ENCODE data around the gene ABCB1. TPM values are rescaled to one million over a fixed set of nuclear protein-coding genes. Genes with fewer than 3 reads are reported as not detected.
"Not testable (repeated sequence)": the region's sequence is repeated elsewhere in the genome, so short reads cannot be mapped to it uniquely, and the experiment has no call there.

The ABCB1 gene
- polyA plus RNA-seq, 5 donors, result 0.43 to 1.1 (median 0.65) TPM

DNA sequence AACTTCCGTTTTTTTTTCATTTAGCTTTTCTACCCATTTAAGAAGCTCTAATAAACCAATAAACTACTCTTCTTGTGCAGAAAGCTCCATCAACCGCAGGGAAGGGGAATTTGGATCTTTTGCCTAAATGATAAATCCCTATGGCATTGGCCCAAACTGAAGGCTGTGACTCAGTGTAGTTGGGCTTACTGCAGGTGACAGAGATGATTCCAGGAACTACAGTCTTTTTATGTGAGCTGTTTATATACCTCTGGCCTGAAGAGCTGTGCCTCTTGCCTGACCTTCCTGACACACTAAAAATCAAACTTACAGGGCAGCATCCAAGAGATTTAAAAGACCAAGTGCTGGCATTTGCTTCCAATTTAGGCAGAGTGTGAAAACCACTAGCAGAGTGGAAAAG, 25.2 kb downstream of the ABCB1 start:
- DNase-seq, result no peak

GRCh38 chr7:87574630-87575029, 26.1 kb downstream of the ABCB1 start:
- no peak for DNase-seq

GRCh38 chr7:87572513-87572912, 28.2 kb downstream of the ABCB1 start:
- DNase-seq, result not testable (repeated sequence)

DNA sequence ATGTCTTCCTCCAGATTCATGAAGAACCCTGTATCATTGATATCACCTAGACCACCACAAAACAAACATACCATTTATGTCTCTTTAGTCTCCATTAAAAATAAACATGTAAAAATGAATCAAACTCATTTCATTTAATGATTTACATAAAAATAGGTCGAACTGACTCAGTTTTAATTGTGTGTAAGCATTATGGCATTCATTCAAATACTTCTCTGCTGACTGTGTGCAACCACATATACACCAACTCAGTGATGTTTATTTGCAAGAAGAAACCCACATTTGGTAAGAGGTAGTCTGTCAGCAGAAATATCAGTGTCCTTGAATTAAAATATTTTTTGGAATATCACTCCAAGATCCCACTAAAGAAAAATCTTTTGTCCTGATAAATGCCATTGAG, 30.5 kb downstream of the ABCB1 start:
- DNase-seq, result no peak

DNA sequence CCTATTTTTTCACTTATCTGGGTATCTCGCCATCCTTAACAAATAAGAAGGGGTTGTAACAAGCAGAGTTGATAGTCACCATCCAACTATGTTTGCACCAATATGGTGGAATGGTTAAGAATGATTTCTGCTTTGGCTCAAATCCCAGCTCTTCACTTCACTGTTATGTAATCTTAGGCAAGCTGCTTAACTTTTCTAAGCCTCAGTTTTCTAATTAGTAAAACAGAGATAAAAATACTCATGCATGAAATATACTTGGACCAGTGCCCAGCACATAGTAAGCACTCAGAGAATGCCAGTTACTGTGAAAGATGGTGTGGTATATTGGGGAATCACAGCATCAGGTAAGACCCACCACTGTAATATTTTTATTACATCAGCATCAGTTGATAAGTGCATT, 33.6 kb downstream of the ABCB1 start:
- no peak for DNase-seq

GRCh38 chr7:87566311-87566900, 34.3 kb downstream of the ABCB1 start:
- no peak for DNase-seq

DNA sequence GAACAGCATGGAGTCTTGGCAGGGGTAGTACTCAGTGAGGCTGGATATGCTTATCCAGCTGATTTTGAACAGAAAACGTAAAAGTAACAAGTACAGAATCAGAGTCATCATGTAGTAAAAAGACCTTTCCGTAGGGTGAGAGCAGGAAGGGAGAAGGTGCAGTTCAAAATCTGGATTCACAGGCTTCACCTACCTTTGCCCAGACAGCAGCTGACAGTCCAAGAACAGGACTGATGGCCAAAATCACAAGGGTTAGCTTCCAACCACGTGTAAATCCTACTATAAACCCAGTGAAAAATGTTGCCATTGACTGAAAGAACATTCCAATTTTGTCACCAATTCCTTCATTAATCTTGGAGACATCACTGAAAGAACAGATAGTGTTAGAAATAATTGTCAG, 34.8 kb downstream of the ABCB1 start:
- DNase-seq, result no peak

DNA sequence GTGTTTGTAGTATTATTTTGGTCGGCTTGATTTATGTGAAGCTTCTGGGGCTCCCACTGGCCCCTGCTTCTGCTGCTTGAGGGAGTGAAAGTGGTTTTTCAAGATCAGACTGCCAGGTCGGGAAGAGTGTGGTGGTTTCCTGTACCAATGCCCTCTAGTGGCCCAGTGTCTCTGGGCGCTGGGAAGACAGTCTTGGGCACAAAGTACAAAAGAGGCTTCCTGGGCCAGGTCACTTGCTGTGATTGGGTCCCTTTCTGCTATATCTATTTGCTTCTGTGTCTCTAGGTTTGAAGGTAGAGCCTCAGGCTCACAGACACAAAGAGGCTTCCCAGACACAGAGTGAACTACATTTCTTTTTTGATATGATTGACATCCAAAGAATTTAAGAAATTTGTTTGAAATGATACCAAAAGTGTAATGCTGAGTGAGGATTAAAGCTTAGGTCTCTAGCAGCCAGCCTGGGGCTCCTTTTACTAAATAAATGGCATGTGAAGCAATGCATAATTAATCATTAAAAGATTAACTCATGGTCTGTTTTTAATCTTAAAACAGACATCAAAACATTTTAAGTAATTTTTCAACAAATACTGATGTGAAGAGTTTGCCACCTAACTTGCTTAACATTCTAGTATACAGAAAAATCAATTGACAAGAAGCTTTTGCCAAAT, 36.3 kb downstream of the ABCB1 start:
- peak; percentile 4 to 12 for DNase-seq

GRCh38 chr7:87561702-87562101, 39.0 kb downstream of the ABCB1 start:
- no peak for DNase-seq

DNA sequence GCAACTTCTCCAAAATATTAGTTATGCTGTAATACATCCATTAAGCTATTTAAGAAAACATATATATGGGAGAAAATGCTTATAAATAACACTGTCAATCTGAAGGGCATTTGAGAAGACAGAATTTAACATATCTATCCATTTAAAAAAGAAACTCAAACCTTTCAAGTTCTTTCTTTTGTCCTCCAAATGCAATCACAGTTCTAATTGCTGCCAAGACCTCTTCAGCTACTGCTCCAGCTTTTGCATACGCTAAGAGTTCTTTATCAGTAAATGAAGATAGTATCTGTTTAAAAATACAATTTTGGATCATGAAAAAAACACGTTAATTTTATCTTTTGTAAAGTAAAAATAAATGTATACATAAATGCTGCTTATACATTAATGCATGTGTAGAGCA, 39.6 kb downstream of the ABCB1 start:
- DNase-seq, result no peak

- no peak for DNase-seq
Observed at GRCh38 chr7:87552351-87552900, 48.3 kb downstream of the ABCB1 start.

DNA sequence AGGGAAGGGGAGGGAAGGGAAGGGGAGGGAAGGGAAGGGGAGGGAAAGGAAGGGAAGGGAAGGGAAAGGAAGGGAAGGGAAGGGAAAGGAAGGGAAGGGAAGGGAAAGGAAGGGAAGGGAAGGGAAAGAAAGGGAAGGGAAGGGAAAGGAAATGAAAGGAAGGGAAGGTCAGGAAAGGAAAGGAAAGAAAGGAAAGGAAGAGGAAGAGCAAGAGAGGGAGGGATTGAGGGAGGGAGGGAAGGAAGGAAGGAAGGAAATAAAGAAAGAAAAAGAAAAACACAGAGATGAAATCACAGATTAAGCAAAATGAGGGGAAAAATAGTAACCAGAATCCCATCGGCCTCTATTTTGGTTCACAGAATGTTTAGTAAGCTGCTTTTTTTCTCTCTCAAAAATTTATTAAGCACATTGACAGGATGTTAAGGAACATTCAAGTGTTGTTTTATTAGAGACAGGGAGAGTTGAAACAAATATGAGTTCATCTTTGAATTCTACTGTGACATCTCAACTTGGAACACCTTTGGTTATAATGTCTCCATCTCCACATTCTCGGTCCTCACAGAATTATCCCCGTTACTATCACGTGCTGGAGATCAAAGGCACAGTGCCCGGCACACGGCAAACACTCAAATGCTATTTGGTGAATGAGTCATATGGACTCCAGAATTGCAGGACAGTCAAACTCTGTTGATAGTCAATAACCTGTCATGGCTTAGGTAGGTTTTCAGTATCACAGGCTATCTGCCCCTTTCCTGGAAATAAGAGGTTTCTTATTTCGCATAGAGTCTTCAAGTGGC, 52.4 kb downstream of the ABCB1 start:
- DNase-seq, result no peak

GRCh38 chr7:87545760-87546159, 54.9 kb downstream of the ABCB1 start:
- no peak for DNase-seq

DNA sequence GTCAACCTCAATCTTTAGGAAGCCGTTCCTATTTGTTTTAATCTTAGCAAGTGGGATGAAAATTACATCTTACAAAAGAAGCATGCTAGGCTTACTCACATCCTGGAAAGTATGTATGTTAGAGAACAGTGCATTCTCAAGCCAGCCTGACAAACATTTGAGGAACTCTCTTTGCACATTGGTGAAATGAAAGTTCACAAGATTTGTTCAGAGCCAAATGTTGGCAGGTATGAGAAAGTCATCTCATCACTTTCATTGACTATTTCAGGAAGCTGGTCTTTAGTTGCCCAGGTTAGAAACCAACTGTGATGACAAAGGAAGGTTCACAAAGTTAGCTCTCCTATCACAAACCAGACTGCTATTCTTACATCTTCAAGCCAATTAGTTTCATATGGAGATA, 57.1 kb downstream of the ABCB1 start:
- no peak for DNase-seq

DNA sequence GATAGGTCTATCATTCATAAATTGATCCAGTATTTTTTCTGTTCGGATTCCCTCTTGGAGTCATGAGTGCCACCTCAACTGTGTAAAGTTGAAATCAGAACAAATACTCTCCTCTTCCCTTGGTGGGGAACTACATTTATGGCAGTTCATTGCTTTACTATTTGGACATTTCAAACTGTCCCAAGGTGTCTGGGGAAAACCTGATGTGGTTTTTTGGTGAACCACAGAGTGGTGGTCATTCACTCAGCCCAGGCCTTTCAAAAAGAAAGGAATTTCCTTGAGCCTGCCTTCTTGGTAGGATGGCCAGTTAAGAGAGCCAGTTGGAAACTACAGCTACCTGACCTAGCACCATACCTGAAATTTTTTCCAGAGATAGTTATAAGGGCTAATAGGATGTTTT, 59.0 kb downstream of the ABCB1 start:
- no peak for DNase-seq

DNA sequence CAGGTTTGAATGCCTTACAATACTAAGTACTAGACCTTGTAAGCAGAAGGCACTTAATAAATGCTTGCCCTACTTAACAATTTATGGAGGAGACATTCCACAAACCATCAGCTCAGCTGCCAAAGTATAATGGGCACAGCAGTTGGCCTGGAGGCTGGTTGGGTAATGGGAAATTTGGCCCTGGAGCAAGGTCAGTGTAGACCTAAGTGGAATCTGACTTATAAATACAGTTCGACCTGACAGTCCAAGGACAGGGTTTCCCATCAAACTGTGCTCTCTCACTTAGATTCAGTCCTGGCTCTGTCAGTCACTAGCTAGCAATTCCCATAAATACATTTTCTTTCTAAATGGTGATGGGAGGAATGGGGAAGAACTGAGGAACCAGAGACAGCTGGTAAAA, 62.6 kb downstream of the ABCB1 start:
- DNase-seq, result no peak

DNA sequence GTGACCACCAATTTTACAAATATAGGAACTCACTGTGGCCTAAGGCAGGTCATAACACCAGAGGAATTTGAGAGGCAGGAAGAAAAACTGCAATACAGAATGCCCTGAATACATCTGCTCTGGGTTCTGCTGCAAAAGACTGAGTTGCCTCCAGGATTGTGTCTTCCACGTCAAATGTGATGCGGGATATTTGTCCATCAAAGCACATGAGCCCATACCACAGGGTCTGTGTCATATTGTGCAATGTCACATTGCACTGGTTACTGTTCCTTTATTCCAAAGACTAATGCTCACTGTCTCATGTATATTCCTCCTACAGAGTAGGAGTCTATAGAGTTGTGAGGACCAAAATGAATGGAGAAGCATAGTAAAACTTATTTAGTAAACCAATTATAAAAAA, 66.6 kb downstream of the ABCB1 start:
- no peak for DNase-seq

- DNase-seq, result no peak
Observed at GRCh38 chr7:87530126-87530525, 70.6 kb downstream of the ABCB1 start.

DNA sequence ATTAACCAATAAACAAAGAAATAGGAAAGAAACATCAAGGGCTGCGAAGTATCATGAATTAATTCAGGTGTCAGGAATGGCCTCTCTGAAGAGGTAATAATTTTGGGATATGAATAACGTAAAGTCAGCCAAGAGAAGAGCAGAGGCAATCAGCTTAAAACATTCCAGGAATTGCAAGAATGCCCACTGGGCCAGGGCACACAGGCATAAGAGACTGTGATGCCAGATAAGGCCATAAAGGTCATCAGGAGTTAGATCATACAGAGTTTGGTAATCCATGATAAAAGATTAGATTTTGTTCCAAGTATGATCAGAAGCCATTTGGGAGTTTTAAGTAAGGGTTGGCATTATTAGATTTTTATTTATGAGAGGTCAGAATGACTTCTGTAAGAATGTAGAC, 72.0 kb downstream of the ABCB1 start:
- no peak for DNase-seq

GRCh38 chr7:87518735-87519134, 81.9 kb downstream of the ABCB1 start:
- DNase-seq, result no peak

DNA sequence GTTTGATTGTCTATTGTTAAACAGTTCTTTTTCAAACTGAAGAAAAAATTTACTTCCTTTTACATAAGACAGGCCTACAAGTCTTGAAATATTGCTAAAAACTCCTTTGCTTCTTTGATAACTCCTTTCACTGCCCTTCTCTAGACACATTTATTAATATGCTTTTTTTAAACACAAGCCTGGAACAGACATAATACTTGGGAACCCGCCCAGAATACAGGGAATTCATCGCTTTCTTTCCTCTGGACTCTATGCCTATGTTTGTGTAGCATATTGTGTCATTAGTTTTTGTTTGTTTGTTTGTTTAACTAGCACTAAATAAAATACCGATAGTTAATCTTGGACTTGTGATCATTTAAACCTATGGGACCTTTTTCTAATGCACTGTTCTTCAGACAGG, 82.8 kb downstream of the ABCB1 start:
- DNase-seq, result no peak

GRCh38 chr7:87517136-87517815, 83.4 kb downstream of the ABCB1 start:
- no peak for DNase-seq
